GM18511 (cell line): ENCODE data around the gene CRACDL.

Experiments
- ATAC-seq: cut with Tn5 transposase; IDR thresholded peaks from one replicate; pipeline ENCODE4 v1.9.1; 2021; ENCODE audit warnings: mild to moderate bottlenecking, moderate library complexity; ENCODE audit not compliant: unreplicated experiment

The CRACDL gene

DNA sequence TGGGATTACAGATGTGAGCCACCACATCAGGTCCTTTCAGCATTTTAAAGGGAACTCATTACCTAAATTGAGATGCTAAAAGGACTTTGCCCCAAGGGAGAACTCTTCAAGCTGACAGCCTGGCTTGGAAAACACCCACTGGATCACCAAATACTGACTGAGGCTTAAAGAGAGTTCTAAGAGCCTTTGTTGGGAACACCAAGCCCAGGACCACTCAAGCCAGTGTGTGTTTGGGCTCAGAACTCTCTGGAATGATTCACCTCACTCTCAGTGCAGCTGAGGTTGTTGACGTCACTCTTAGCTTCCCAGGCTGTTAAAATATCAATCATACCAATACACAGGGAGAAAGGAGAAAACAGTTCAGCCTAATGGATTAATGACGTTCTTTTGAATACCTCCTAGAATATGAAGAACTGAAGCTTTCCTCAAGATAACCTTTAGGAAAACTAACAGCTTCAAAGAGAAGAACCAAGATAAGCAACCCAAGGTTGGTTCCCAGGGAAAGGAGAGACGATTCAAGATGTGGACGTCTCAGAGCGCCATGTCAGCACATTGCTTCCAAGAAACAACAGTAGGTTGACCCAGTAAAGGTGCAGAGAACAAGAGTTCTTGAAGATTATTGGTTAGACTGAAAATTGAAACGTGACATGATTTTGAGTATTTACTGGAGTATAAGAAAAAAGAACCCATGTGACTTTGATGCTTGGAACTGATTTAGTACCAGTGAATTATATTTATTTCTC is 157.1 kb downstream of the CRACDL start:
- ATAC-seq: no peak

DNA sequence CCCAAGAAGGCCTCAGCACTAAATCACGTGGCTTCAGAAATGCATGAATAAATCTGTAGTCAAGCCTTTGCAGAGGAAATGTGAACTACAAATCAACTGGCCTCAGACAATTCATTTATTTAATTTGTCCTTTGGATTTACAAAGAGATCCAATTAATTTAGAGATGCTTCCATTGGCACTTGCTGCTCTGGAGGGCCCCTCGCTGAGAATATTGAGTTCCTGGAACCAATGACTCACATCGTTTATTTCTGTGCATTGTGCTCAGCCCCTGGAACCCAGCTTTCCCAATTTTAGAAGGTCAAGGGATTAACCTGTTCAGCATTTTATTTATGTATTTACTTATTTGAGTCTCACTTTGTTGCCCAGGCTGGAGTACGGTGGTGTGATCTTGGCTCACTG is 157.9 kb downstream of the CRACDL start:
- ATAC-seq: no peak

GRCh38 chr2:98777710-98778109 is 158.3 kb downstream of the CRACDL start:
- ATAC-seq: no peak

DNA sequence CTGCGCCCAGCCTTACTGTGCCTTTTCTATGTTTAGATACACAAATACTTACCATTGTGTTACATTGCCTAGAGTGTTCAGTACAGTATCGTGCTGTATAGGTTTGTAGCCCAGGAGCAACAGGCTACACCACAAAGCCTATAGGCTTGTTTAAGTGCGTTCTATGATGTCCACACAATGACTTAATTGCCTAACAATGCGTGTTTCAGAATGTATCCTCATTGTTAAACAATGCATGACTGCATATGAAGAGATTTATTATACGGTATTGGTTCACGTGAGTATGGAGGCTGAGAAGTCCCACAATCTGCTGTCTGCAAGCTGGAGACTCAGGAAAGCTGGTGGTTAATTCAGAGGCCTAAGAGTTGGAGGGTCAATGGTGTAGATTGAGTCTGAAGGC is 158.9 kb downstream of the CRACDL start:
- no peak for ATAC-seq

DNA sequence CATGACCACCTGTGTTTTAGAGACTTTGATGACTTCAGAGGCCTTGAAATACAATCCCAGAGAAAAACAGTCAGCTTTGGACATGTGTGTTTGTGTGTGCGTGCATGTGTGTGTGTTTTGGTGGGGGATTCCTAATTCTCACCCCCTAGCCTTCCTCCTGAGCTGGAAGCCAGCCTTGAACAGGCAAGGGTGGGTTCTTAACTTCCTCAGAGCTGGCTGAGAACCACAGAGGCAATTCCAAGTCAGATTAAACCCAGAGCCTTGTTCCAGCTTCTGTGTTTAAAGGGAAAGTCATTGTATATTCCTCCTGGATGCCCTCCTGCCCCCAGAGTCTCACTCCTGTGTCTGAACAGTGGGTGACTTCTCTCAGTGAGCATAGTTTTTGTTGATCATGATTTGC is 159.9 kb downstream of the CRACDL start:
- ATAC-seq: no peak

DNA sequence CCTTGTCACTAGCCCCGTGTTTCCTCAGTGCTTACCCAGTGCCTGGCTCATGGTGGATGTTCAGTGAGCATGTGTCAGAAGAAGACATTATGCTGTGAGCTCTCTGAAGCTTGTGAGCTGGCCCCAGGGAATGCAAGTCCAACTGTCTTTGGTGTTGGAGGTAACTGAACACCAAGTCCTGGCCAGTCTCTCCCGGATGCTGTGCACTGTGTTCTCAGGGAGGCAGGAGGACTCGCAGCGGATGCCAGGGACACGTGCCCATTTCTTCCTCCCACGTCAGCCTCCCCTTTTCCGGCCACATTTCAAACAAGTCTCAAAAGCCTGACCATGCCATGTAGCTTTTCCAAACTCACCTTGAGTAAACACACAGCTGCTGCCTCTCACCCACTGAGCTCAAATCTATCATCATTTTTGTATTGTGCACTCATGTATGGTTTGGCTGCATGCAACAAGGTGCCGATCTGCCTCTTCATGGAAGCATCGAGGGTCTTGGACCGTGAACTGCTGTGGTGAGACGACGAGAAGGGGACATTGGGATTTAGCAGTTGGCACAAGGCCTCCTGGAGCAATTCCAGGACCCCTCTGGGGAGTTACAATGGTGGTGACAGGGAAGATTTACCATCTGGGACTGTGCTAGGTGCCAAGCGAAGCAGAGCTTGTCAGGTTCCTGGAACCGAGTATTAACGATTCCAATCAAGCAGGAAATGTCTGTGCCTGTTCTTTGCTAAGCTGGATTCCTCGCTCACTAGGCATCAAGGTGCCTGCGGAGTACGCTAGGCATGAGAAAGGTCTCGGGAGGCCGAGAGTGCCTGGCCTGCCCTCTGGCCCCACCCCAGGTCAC is 160.7 kb downstream of the CRACDL start:
- no peak for ATAC-seq

- no peak for ATAC-seq
Measured at GRCh38 chr2:98773907-98774306, 162.1 kb downstream of the CRACDL start.

DNA sequence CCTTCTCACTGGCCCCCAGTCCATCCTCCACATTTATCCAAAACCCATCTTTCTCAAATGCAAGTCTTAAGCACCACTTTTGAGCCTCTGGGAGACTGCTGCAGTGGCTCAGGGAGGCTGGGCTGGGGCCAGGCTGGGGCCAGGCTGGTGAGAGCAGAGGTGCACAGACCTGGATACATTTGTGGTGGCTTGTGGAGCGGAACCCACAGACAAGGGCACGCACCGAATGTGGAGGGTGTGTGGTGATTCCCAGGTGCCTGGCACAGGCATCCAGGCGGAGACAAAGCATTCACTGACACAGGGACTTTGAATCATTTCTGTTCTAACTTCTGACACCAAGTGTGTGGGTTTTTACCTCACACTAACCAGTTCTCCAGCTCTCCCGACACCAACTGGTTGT is 162.9 kb downstream of the CRACDL start:
- no peak for ATAC-seq

DNA sequence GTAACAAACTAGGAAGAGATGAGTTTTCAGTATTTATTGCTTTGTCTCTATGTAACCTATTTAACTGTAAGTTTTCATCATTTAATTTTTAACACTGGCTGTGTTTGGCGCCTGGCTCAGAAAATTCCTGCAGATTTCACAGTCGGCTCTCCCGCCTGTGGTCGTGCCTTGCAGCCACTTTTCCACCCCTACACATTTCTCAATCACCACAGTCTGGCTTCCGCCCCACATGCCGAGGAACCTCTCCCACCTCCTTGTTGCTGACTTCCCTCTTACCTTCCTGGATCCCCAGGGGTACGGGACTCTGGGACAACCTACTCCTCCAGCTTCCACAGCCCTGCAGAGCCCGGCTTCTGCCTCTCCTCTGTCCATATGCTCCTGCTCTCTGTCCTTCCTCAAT is 163.5 kb downstream of the CRACDL start:
- no peak for ATAC-seq

DNA sequence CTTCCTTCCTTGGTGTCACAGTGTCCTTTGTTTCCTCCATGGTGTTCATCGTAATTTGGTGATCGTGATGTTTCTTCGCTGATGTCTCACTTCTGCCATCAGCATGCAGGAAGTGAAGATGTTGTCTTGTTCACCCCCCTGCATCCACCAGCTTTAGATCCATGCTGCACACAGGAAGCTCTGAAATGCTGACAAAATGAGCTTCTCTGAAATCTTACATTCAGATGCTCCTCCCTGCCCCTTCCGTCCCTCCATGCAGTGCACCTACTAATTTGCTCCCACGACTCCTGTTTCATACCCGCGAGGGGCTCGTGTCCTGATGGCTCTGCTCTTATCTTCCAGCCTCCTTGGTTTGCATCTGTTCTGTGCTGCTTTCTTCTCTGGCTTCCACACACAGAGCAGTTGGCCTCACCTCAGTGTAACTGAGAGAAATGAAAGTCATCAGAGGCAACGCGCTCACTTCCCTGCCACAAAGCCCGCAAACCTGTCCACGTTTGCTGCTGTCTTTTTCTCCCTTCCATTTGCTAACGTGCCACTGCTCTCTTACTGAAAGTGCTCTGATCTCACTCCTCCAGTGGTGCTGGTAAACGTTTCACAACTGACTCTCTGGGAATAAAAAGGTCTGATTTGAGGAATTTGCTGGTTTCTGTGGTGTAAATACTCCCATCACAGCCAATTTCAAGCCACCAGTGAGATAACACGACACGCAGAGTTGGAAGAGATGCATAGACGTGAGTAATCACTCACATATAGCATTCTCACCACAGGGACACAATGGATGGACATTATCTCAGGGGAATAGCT is 164.1 kb downstream of the CRACDL start:
- peak; percentile 71 for ATAC-seq

GRCh38 chr2:98771264-98771663 is 164.8 kb downstream of the CRACDL start:
- no peak for ATAC-seq

DNA sequence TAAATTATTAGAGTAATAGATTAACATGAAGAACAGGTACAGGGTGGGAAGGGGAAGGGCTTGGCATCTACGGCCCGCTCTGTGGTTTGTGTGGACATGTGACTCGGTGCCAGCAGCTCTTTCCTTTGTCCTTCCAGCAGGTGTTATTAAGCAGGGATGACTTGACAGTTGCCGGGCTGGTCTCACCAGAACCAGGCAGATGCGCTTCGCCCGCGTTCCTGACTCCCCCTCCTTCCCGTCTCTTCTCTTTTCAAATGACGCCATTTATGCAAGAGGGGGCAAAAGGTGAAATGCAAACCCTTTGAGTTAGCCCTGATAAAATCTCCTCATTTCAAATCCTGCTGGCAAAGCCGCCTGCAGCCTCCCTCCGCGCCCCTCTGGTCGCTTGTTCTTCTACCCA is 166.2 kb downstream of the CRACDL start:
- ATAC-seq: no peak

- no peak for ATAC-seq
Measured at GRCh38 chr2:98769114-98769476, 166.9 kb downstream of the CRACDL start.

DNA sequence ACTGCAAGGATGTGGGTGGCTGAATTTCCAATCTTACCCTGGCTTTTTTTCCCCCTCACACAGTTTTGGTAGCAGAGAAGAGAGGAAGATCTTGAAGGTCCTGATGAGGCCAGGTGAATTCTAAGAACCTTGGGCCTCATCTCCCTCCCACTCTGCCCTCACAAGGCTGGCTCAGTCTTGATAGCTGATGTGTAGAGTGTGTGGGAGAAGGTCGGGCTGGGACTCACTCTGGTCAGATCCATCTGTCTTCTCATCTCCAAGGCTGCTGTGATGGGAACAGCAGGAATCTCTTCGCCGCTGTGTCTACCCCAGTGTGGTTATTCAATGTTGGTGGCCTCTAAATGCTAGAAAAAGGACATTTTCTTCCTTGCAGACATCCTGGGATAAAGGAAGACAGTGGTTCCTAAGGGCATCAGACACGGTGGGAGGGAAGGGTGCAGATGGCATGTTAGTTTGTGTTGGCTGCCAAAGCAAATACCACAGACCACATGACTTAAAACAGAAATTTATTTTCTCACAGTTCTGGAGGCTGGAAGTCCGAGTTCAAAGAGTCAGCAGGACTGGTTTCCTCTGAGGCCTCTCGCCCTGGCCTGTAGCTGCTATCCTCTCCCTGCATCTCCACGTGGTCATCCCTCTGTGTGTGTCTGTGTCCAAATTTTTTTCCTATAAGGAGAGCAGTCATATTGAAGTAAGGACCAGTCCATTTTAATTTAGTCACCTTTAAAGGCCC is 167.5 kb downstream of the CRACDL start:
- ATAC-seq: no peak

DNA sequence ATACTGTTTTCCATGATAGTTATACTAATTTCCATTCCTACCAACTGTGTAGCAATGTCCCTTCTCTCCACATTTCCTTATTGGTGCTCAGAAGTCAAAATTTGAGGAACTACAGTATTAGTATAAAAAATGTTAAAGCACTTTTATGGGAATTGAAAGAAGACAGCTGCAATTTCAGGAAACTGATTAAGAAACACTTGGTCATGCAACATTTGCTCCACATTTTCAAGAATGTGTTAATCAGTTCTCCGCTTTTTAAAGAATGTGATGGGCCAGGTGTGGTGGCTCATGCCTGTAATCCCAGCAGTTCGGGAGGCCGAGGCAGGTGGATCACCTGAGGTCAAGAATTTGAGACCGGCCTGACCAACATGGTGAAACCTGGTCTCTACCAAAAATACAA is 171.5 kb downstream of the CRACDL start:
- ATAC-seq: no peak

- no peak for ATAC-seq
Measured at GRCh38 chr2:98763209-98763951, 172.6 kb downstream of the CRACDL start.

- ATAC-seq: no peak
Measured at GRCh38 chr2:98761909-98762308, 174.1 kb downstream of the CRACDL start.

- no peak for ATAC-seq
Measured at GRCh38 chr2:98761267-98761781, 174.7 kb downstream of the CRACDL start.

DNA sequence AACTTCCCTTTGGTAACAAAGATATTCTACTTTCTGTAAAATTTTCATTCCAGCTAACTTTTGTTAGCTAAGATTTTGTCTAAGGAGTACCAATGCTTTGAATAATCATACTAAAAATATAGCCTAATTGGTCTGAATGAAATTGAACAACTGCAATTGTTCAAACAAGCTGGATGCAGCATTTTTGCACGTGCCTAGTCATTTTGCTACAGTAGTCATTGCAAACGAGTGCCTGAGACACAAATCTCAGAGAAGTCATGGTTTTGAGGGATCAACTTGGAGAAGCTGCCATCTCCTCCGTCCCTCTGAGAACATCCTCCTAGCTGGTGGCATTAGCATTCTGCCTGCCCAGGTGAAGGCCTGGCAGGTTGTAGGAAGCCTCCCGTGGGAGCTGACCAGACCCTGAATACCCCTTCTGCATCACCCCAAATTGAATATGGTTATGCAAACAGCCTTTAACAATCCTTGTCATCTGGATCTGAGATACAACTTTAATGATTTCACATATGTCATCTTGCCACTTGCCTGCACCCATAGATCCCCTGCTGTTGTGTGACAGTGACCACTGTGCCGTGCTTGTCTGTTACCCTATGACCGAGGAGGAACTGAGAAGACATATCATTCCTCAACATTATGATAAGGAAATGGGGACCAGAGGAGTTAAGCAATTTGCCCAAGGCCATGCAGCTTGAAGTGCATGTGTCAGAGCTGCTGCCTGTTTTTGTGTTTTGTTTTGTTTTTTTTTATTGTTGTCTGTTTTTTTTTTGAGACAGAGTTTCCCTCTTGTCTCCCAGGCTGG is 176.0 kb downstream of the CRACDL start:
- ATAC-seq: no peak
